ENCODE data around the gene SOD1.

SOD1 gene

GRCh38 chr21:31686272-31686915 is 26.9 kb downstream of the SOD1 start:
- DNase-seq, result no peak

GRCh38 chr21:31687108-31687507 is 27.6 kb downstream of the SOD1 start:
- DNase-seq, result no peak

- DNase-seq, result no peak
These were observed 29.3 kb downstream of the SOD1 start for GRCh38 chr21:31688603-31689368.

- no peak for DNase-seq
These were observed 33.7 kb downstream of the SOD1 start for GRCh38 chr21:31693222-31693621.

GRCh38 chr21:31696424-31696823 is 36.9 kb downstream of the SOD1 start:
- DNase-seq, result no peak

GRCh38 chr21:31698461-31698860 is 39.0 kb downstream of the SOD1 start:
- no peak for DNase-seq

GRCh38 chr21:31700040-31700439 is 40.5 kb downstream of the SOD1 start:
- no peak for DNase-seq

- no peak for DNase-seq
These were observed 47.1 kb downstream of the SOD1 start for GRCh38 chr21:31706562-31706961.

- no peak for DNase-seq
These were observed 48.0 kb downstream of the SOD1 start for GRCh38 chr21:31707499-31707898.

GRCh38 chr21:31708541-31708940 is 49.0 kb downstream of the SOD1 start:
- no peak for DNase-seq

GRCh38 chr21:31710586-31710985 is 51.1 kb downstream of the SOD1 start:
- no peak for DNase-seq

GRCh38 chr21:31711326-31711725 is 51.8 kb downstream of the SOD1 start:
- no peak for DNase-seq

- DNase-seq, result no peak
These were observed 52.3 kb downstream of the SOD1 start for GRCh38 chr21:31711745-31712285.

- DNase-seq, result no peak
These were observed 53.6 kb downstream of the SOD1 start for GRCh38 chr21:31713115-31713514.

- no peak for DNase-seq
These were observed 54.7 kb downstream of the SOD1 start for GRCh38 chr21:31713973-31714740.

GRCh38 chr21:31714741-31715365 is 55.4 kb downstream of the SOD1 start:
- DNase-seq, result no peak

- DNase-seq, result no peak
These were observed 56.6 kb downstream of the SOD1 start for GRCh38 chr21:31716106-31716505.
